Pancreas (tissue), 10 donors: ENCODE results near the gene FABP3. TPM values are rescaled to one million over a fixed set of nuclear protein-coding genes. Genes with fewer than 3 reads are reported as not detected.

ENCODE experiments used
- ATAC-seq, 4 donors: fragments of 200-7000 bp; cut with Tn5 transposase; one replicate each; pipeline versions ENCODE4 v1.8.0 to v1.9.1; 2020; ENCODE audit warnings: mild to moderate bottlenecking in 4 of 4, moderate library complexity in 4 of 4
- DNase-seq, 6 donors: peaks; one replicate each; pipeline ENCODE4 v3.0.0-alpha.2; 2020
- FAIRE-seq: peaks from 2 replicates; lab custom pipeline; 2012; peaks lifted over from hg19 to GRCh38; lab: Jason Lieb, UNC
- H3K27ac ChIP-seq, 4 donors: fragments of 200-600 bp; sonication (generic); 1 replicate in 3 of 4; 2 replicates in 1 of 4; pipeline versions ENCODE4 v1.5.0 to v1.8.0; 2020
- H3K27me3 ChIP-seq, 4 donors: fragments of 200-600 bp; one replicate each; pipeline ENCODE4 v1.8.0; 2021
- H3K36me3 ChIP-seq, 3 donors: fragments of 200-600 bp; sonication (generic) in 1 of 3; one replicate each; pipeline versions ENCODE4 v1.5.0 to v1.8.0; 2020 to 2021
- H3K4me1 ChIP-seq, 3 donors: fragments of 200-600 bp; one replicate each; pipeline ENCODE4 v1.8.0; 2021
- H3K4me3 ChIP-seq, 4 donors: fragments of 200-600 bp; sonication (generic) in 2 of 4; one replicate each; pipeline versions ENCODE4 v1.5.0 to v1.8.0; 2020 to 2021
- H3K9me3 ChIP-seq, 4 donors: fragments of 200-600 bp; one replicate each; pipeline ENCODE4 v1.8.0; 2021
- WGBS, 2 donors: extraction: QIAGEN DNeasy Blood & Tissue Kit; methylation state at CpG; one replicate each; pipeline ENCODE4 v1.1.7; 2013; 5-methylcytosine and 5-hydroxymethylcytosine counted together
- intact Hi-C, 3 donors: fragments of 100-400 bp; cut with DNase I; formaldehyde crosslinking; loops; one replicate each; pipeline versions ENCODE4 v1.11.1 to v1.14.2; 2022
- polyA plus RNA-seq, 2 donors: library from polyadenylated mRNA; stranded (reverse); fragments of 200-250 nt; gene quantifications; one replicate each; pipeline ENCODE4 v1.2.3, GENCODE V29; 2013
- total RNA-seq, 6 donors: library from RNA; stranded (reverse); fragmentation: NEBNext Ultra II Directional in 4 of 6; extraction: Animal tissue kit (Norgen Biotek cat#: 25700) in 4 of 6; gene quantifications; one replicate each; pipeline versions ENCODE4 v1.2.1 to v1.2.4, GENCODE V29; 2021 to 2023
- TF ChIP-seq, protein P1 (sequence below), 4 donors: fragments of 200-600 bp; sonication (generic) in 3 of 4; IDR thresholded peaks; one replicate each; pipeline versions ENCODE4 v1.5.0 to v1.8.0; 2021; ENCODE audit warnings: antibody characterized with exemption in 4 of 4
- donor health status: healthy with polysubstance abuse.
- donor health status: DM: no; HTN: no; CAD: no; lungs with moderate emphysema.
- donor health status: DM: no; HTN: no; CAD: no.
- donor health status: control.
- donor health status: control.
- donor health status: Bipolar disorder and iron deficiency.
- donor health status: DM: yes; HTN: yes; CAD: no.
- donor health status: DM: no; HTN: no; CAD: no.
- donor health status: DM: no; HTN: no; CAD: no.
- donor health status: DM: yes; HTN: yes; CAD: no.

FABP3 gene
- total and polyA plus RNA-seq, 8 donors, result 0.72 to 5.4 (median 2.7) TPM; not detected in 2

- intact Hi-C loops, result no loop called here
- Histone ChIP-seq H3K4me1 (peaks cover 7 to 21% (median 7%) of the 10 kb centered on the region in 3 donors), H3K36me3 (no peaks in the 10 kb centered on the region), H3K27me3 (no peaks in the 10 kb centered on the region), H3K4me3 (no peak overlapping the region), H3K9me3 (no peaks in the 10 kb centered on the region), H3K27ac (no peak overlapping the region)
- ATAC-seq, result no peak
- WGBS, 2 donors, result 82 to 89% methylated on average over 8 of the region's 8 CpGs
- TF ChIP-seq, protein P1, sequence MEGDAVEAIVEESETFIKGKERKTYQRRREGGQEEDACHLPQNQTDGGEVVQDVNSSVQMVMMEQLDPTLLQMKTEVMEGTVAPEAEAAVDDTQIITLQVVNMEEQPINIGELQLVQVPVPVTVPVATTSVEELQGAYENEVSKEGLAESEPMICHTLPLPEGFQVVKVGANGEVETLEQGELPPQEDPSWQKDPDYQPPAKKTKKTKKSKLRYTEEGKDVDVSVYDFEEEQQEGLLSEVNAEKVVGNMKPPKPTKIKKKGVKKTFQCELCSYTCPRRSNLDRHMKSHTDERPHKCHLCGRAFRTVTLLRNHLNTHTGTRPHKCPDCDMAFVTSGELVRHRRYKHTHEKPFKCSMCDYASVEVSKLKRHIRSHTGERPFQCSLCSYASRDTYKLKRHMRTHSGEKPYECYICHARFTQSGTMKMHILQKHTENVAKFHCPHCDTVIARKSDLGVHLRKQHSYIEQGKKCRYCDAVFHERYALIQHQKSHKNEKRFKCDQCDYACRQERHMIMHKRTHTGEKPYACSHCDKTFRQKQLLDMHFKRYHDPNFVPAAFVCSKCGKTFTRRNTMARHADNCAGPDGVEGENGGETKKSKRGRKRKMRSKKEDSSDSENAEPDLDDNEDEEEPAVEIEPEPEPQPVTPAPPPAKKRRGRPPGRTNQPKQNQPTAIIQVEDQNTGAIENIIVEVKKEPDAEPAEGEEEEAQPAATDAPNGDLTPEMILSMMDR (IDR thresholded peaks at IDR 0.05), result no peak
- no peak for DNase-seq
- no peak for FAIRE-seq
Observed at GRCh38 chr1:31376375-31377134, 3.7 kb upstream of the FABP3 start.

DNA sequence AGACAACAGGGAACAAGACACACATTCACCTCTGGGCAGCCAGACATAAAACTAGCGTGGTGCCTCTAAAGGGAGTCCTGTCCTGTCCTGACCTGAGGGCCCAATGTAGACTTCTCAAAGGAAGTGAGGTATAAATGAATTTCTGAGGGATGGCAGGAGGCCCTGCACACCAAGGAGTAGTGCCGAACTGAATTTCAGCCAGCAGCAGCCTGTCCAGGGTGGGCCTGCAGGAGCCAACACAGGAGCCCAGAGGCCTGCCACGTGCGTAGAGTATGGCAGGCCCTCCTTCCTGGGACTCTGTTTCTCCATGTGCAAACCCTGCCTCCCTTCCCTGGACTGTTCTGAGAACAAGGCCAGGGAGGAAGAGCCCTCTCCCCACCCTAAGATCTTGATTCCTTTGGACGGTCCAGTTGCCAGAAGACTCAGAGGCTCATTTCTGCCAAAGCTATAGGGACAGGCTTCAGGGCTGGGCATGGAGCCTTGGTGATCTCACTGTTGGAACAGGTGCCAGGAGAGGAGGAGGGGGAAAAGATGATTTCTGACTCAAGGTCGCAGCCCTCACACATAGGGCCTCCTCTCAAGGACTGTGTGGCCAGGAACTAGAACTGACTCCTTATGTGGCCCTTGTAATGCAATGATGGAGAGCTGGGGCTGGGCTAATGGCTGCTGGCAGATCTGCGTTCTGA, 1.8 kb upstream of the FABP3 start:
- 78 to 81% methylated on average over 7 of the region's 7 CpGs for WGBS, 2 donors

DNA sequence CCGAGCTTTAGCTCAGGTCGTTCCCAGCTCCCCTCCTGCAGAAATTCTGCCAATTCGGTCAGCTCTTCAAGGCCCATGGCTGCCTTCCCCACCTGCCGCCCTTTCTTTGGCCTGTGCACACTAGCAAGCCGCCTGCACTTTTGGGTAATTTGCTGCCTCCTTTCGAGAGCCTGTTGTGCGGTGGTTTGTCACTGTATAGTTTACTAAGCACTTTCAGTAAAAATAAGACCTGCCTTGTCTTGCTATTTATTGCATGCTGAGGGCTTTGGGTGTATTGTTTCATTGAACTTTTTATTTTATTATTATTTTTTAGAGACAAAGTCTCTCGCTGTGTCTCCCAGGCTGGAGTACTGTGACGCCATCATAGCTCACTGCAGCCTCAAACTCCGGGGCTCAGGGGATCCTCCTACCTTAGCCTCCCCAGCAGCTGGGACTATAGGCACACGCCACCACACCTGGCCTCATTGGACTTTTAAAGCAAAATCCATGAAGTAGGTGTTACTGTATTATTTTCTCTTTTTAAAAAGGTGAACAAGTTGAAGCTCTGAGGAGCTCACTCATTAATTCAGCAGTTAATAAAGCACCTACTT, 1.1 kb upstream of the FABP3 start:
- TF ChIP-seq, protein P1 (IDR thresholded peaks at IDR 0.05), result no peak
- Histone ChIP-seq H3K4me3 (peak overlapping the region in 2 of 4 donors; percentile 20 to 35), H3K27ac (peak overlapping the region in 3 of 4 donors; percentile 56 to 64 (median 57)), H3K27me3 (no peaks in the 10 kb centered on the region), H3K9me3 (no peaks in the 10 kb centered on the region), H3K36me3 (no peaks in the 10 kb centered on the region), H3K4me1 (peaks cover 7 to 21% (median 7%) of the 10 kb centered on the region in 3 donors)
- intact Hi-C loops, result no loop called here
- WGBS, 2 donors, result 34 to 36% methylated on average over 11 of the region's 11 CpGs
- FAIRE-seq (no peak), DNase-seq (no peak), ATAC-seq (no peak)

More for the DNA sequence above, 1.8 kb upstream of the FABP3 start:
- Histone ChIP-seq H3K27me3 (no peaks in the 10 kb centered on the region), H3K36me3 (no peaks in the 10 kb centered on the region), H3K4me3 (no peak overlapping the region), H3K4me1 (peaks cover 7 to 21% (median 7%) of the 10 kb centered on the region in 3 donors), H3K9me3 (no peaks in the 10 kb centered on the region), H3K27ac (peak overlapping the region in 1 of 4 donors; percentile 52)
- TF ChIP-seq, protein P1 (IDR thresholded peaks at IDR 0.05), result no peak
- peak; percentile 47 to 64 (median 57) for ATAC-seq
- peak in 4 of 6 donors; percentile 42 to 62 (median 52) for DNase-seq
- intact Hi-C loops, result no loop called here
- FAIRE-seq, result no peak

DNA sequence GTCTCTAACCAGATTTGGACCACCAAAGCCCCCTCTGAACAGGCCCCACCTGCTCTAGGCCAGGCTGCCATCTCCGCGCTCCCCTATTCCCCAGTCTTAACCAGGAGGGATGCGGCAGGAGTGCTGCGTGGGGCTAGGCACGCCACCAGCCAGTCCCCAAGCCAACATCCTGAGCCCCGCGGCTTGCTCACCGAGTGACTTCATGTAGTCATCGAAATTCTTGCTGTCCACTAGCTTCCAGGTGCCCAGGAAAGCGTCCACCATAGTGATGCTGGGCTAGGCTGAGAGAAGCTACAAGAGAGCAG, 173 bp downstream of the FABP3 start:
- ATAC-seq (no peak), FAIRE-seq (no peak), DNase-seq (no peak)
- WGBS, 2 donors, result 75 to 78% methylated on average over 10 of the region's 10 CpGs
- TF ChIP-seq, protein P1 (IDR thresholded peaks at IDR 0.05), result no peak
- Histone ChIP-seq H3K4me3 (peak overlapping the region in 1 of 4 donors; percentile 35), H3K27me3 (no peaks in the 10 kb centered on the region), H3K9me3 (no peaks in the 10 kb centered on the region), H3K27ac (peak overlapping the region in 1 of 4 donors; percentile 64), H3K36me3 (no peaks in the 10 kb centered on the region), H3K4me1 (peaks cover 7 to 21% (median 7%) of the 10 kb centered on the region in 3 donors)
- intact Hi-C loops, result no loop called here
